GM10847 (cell line): ENCODE data around the gene SNAP29.

Experiments
- POLR2A ChIP-seq: IDR thresholded peaks from 2 replicates; pipeline ENCODE4 v1.6.1; 2011; ENCODE audit not compliant: insufficient read length; ENCODE audit errors: extremely low read depth

Gene SNAP29

GRCh38 chr22:20859615-20860014, 808 bp downstream of the SNAP29 start:
- no peak for TF ChIP-seq POLR2A

GRCh38 chr22:20862540-20862939, 3.7 kb downstream of the SNAP29 start:
- no peak for TF ChIP-seq POLR2A

GRCh38 chr22:20863366-20863765, 4.6 kb downstream of the SNAP29 start:
- TF ChIP-seq POLR2A = no peak

- no peak for TF ChIP-seq POLR2A
These were observed 5.5 kb downstream of the SNAP29 start for GRCh38 chr22:20864186-20864908.

- TF ChIP-seq POLR2A = no peak
These were observed 6.5 kb downstream of the SNAP29 start for GRCh38 chr22:20865331-20865730.

- TF ChIP-seq POLR2A = no peak
These were observed 7.2 kb downstream of the SNAP29 start for GRCh38 chr22:20865875-20866445.

GRCh38 chr22:20866736-20867135, 7.9 kb downstream of the SNAP29 start:
- no peak for TF ChIP-seq POLR2A

GRCh38 chr22:20867179-20868024, 8.6 kb downstream of the SNAP29 start:
- TF ChIP-seq POLR2A = no peak

- TF ChIP-seq POLR2A = no peak
These were observed 9.5 kb downstream of the SNAP29 start for GRCh38 chr22:20868025-20868962.

GRCh38 chr22:20869234-20869633, 10.4 kb downstream of the SNAP29 start:
- no peak for TF ChIP-seq POLR2A

- TF ChIP-seq POLR2A = no peak
These were observed 14.4 kb downstream of the SNAP29 start for GRCh38 chr22:20873214-20873613.

GRCh38 chr22:20875296-20875695, 16.5 kb downstream of the SNAP29 start:
- no peak for TF ChIP-seq POLR2A

- no peak for TF ChIP-seq POLR2A
These were observed 18.9 kb downstream of the SNAP29 start for GRCh38 chr22:20877715-20878114.

- TF ChIP-seq POLR2A = no peak
These were observed 22.4 kb downstream of the SNAP29 start for GRCh38 chr22:20881231-20881630.

- no peak for TF ChIP-seq POLR2A
These were observed 23.3 kb downstream of the SNAP29 start for GRCh38 chr22:20881869-20882815.
